Subcutaneous adipose tissue (tissue), 4 donors: Measurements from ENCODE around the gene DICER1. TPM values are rescaled to one million over a fixed set of nuclear protein-coding genes. Genes with fewer than 3 reads are reported as not detected.

ENCODE experiments used
- total RNA-seq, 4 donors: library from RNA; depleted of rRNA; stranded (reverse); fragments of >200 nt; gene quantifications; one replicate each; pipeline ENCODE4 v1.1.0, GENCODE V29; 2016
- TF ChIP-seq, protein P1 (sequence below): fragments of 450-650 bp; IDR thresholded peaks from one replicate; pipeline ENCODE4 v1.5.1; 2016; ENCODE audit warnings: low read depth, mild to moderate bottlenecking, control low read depth, antibody characterized with exemption, moderate library complexity

The DICER1 gene
- total RNA-seq, 4 donors from 2014 or later, result 76.2 to 137 (median 99.0) TPM

DNA sequence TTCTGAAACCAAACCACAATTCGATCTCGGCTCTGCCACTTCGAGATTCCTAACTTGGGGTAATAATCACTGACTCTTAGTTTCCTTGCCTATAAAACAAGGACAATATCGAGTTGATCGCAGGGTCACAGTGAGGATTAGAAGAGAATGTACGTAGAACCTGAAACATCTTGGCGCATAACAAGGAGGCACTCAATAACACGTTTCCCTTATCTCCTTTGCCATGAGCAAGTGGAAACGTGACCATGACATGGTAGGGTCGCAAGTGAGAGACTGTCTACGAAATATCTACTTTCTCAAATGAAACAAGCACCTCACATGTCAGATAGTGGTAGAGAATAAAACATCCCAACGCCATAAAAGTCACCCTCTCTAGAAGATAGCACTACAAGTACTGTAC lies 2.3 kb downstream of the DICER1 start:
- TF ChIP-seq, protein P1, sequence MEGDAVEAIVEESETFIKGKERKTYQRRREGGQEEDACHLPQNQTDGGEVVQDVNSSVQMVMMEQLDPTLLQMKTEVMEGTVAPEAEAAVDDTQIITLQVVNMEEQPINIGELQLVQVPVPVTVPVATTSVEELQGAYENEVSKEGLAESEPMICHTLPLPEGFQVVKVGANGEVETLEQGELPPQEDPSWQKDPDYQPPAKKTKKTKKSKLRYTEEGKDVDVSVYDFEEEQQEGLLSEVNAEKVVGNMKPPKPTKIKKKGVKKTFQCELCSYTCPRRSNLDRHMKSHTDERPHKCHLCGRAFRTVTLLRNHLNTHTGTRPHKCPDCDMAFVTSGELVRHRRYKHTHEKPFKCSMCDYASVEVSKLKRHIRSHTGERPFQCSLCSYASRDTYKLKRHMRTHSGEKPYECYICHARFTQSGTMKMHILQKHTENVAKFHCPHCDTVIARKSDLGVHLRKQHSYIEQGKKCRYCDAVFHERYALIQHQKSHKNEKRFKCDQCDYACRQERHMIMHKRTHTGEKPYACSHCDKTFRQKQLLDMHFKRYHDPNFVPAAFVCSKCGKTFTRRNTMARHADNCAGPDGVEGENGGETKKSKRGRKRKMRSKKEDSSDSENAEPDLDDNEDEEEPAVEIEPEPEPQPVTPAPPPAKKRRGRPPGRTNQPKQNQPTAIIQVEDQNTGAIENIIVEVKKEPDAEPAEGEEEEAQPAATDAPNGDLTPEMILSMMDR, result no peak

DNA sequence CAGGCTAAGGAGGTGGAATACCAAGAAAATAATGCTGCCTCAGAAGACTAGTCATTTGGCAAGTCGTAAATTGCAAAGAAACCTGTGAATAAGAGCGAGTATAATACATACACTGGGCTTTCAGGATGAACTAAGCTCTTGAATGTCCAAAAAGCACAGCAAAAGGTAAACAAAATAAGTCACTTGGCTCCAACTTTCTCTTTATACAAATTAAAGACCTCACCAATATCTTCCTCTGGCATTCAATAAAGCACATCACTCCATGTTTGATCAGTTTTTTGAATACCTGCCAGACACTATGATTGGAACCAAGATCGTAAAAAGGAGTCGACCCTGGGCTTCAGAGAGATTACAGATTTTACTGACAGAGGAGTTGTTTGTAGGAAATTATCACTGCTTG lies 3.5 kb downstream of the DICER1 start:
- TF ChIP-seq, protein P1, result no peak

DNA sequence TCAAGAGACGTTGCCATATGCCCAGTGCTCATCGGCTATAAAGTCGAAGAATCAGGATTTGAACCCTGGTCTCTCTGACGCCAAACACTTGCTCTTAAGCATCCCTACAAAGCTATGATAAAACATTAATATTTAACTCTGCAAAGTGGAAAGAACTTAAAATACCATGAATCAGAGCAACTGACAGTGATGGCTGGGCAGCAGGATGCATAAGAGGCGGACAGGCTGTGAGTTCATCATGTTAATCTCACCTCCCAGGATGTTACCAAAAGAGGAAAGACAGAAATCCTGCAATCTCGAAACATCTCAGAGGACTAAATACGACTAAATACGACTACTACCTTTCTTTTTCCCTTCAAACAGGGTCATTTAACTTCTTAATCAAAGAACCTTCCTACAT lies 5.8 kb downstream of the DICER1 start:
- TF ChIP-seq, protein P1, result no peak

DNA sequence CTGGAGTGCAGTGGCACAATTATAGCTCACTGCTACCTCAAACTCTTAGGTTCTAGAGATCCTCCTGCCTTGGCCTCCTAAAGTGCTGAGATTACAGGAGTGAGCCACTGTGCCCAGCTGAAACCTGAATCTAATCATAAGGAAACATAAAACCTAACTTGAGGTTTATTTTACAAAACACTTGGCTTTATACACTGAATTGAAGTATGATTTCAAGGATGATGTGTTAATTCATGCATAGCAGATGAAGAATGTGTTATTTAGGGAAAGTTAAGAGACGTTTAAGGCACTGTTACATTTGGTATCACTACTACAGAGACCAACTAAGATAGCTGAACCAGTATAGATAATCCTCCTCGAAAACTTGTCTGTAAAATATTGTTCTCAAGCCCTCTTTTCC lies 6.4 kb downstream of the DICER1 start:
- TF ChIP-seq, protein P1, result no peak

DNA sequence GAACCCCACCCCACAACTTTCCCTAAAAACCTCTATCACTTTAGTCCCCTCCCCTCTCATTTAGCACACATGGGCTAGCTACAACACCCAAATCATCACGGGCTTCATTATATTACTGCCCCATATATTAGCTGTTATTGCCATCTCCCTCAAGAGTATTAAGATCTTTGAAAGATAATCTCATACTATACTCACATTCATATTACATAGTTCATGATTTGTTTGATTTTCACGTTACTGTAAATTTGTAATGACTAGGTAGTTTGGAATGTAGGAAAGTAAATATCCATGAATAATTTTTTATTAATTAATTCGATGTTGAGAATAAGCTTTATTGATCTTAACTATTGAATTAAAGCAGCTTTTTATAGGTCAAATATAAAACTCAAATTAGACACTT lies 7.9 kb downstream of the DICER1 start:
- TF ChIP-seq, protein P1, result no peak

DNA sequence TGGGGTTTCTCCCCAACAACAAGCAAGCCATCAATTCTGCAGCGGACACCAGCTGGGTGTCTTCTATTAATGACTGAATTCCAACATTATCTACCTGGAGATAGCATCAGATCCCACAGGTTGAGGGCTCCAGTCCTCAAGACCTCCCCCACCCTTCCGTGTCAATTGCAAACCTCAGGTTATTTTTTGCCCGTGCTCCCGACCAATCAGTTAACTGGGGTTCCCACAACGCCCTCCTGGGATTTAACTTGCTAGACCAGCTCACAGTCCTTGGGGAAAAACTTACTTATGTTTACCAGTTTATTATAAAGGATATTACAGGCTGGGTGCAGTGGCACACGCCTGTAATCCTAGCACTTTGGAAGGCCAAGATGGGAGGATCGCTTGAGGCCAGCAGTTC lies 9.7 kb downstream of the DICER1 start:
- TF ChIP-seq, protein P1, result no peak

DNA sequence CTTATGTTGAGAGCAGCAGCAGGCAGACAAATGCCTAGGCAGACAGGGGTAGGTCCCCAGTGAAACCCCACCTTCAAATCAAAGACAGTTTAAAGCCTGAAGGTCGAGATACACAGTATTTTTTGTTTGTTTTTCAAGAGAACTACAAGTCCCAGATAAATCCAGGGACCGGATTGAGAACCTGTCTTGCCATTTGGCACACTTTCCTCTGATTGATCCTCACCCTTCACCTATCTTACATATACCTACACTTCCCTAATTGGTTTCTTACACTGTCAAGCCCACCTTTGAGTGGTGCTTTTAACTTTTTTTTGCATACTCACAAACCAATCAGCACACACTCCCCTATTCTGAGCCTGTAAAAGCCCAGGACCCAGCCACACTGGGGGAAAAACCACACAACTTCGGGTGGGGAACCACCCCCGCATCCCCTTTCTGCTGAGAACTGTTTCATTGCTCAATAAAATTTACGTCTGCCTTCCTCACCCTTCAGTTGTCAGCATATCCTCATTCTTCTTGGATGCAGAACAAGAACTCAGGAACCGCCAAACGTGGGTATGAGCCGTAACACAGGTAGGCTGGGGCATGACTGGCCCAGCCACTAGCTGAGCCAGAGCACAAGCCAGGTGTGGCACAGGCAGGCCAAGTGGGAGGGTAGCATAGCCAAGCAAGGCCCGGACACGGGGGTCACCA lies 11.1 kb downstream of the DICER1 start:
- TF ChIP-seq, protein P1, result no peak
